KMS-11 (cell line): ENCODE results near the gene NOTUM.

ENCODE experiments used
- H2AFZ ChIP-seq: fragments of 200-600 bp; sonication (generic); 2 replicates; pipeline ENCODE4 v1.6.1; 2016; ENCODE audit warnings: antibody characterized with exemption, mixed run types, low read depth
- H3K27ac ChIP-seq: fragments of 200-600 bp; sonication (generic); 2 replicates; pipeline ENCODE4 v1.6.1; 2016; ENCODE audit warnings: mild to moderate bottlenecking, mixed run types
- H3K27me3 ChIP-seq: fragments of 200-600 bp; sonication (generic); 2 replicates; pipeline ENCODE4 v1.6.1; 2017; ENCODE audit warnings: mild to moderate bottlenecking, low read depth, mixed run types, moderate library complexity; ENCODE audit not compliant: insufficient read depth
- H3K36me3 ChIP-seq: fragments of 200-600 bp; sonication (generic); 2 replicates; pipeline ENCODE4 v1.6.1; 2017; ENCODE audit warnings: mild to moderate bottlenecking, mixed run types; ENCODE audit not compliant: insufficient read depth
- H3K4me1 ChIP-seq: fragments of 200-600 bp; sonication (generic); 2 replicates; pipeline ENCODE4 v1.6.1; 2016; ENCODE audit warnings: mild to moderate bottlenecking, low read depth, mixed run types; ENCODE audit not compliant: poor library complexity, severe bottlenecking
- H3K4me2 ChIP-seq: fragments of 200-600 bp; sonication (generic); 2 replicates; pipeline ENCODE4 v1.7.0; 2016; ENCODE audit warnings: mild to moderate bottlenecking, mixed run types
- H3K4me3 ChIP-seq: fragments of 200-600 bp; sonication (generic); IDR thresholded peaks from 2 replicates; pipeline ENCODE4 v1.6.1; 2017; ENCODE audit warnings: low read depth, low read length, mixed read lengths; ENCODE audit not compliant: insufficient read depth
- H3K79me2 ChIP-seq: fragments of 200-600 bp; sonication (generic); 2 replicates; pipeline ENCODE4 v1.6.1; 2016; ENCODE audit warnings: low read depth, mixed run types; ENCODE audit not compliant: insufficient read depth
- H3K9ac ChIP-seq: fragments of 200-600 bp; sonication (generic); 2 replicates; pipeline ENCODE4 v1.6.1; 2016; ENCODE audit warnings: mild to moderate bottlenecking, mixed run types
- H4K20me1 ChIP-seq: fragments of 200-600 bp; sonication (generic); 2 replicates; pipeline ENCODE4 v1.6.1; 2016; ENCODE audit warnings: mild to moderate bottlenecking, mixed run types; ENCODE audit not compliant: insufficient read depth
- CTCF ChIP-seq: fragments of 200-600 bp; sonication (generic); conservative IDR thresholded peaks from 2 replicates; pipeline ENCODE4 v1.6.1; 2017; ENCODE audit warnings: low read depth, mild to moderate bottlenecking, antibody characterized with exemption, low read length, moderate library complexity, mixed read lengths

Gene NOTUM

DNA sequence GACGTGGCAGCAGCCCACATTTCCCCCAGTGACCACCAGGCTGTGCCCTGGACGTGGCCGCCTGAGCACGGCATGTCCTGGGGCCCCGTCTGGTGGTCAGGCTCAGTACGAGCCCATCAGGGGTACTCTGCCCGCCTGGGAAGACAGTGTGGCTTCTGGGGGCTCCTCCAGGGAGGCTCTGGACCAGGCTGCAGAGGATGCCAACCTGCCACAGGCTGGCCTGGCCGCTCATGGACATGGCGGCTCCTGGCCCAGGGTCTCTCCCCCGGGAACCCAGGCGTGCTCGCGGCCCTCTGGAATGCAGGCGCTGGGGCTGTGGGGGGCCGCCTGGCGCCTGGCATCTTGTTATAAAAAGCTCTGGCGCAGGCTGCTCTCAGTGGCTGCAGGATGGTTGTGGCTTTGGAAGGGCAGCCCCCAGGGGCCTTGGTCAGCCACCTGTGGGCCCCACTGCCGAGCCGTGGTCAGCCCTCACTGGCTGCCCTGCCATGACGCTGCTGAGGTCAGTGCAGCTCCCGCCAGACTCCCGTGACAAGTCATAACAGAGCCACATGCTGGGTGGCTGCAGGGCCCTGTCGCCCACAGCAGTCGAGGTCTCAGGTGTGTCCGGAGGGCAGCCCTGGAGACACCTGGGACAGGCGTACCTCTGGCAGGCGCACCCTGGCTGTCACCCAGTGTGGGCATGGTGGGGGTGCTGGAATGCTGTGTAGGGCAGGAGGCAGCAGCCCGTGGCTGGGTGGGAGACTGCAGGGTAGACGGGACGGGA, 46.7 kb upstream of the NOTUM start:
- H2AFZ ChIP-seq, result no peak overlapping the region
- TF ChIP-seq CTCF, result no peak
- no peak overlapping the region for H3K4me2 ChIP-seq
- H3K4me3 ChIP-seq, result no peak overlapping the region
- no peaks in the 10 kb centered on the region for H3K27me3 ChIP-seq
- no peaks in the 10 kb centered on the region for H3K36me3 ChIP-seq
- no peaks in the 10 kb centered on the region for H3K4me1 ChIP-seq
- H3K27ac ChIP-seq, result no peak overlapping the region
- H3K9ac ChIP-seq, result no peak overlapping the region
- H3K79me2 ChIP-seq, result no peaks in the 10 kb centered on the region
- no peaks in the 10 kb centered on the region for H4K20me1 ChIP-seq

GRCh38 chr17:82007228-82007494, 46.2 kb upstream of the NOTUM start:
- H4K20me1 ChIP-seq, result no peaks in the 10 kb centered on the region
- no peaks in the 10 kb centered on the region for H3K79me2 ChIP-seq
- H3K27me3 ChIP-seq, result no peaks in the 10 kb centered on the region
- no peak overlapping the region for H3K27ac ChIP-seq
- H3K9ac ChIP-seq, result no peak overlapping the region
- no peak overlapping the region for H3K4me2 ChIP-seq
- no peak for TF ChIP-seq CTCF
- H3K36me3 ChIP-seq, result no peaks in the 10 kb centered on the region
- no peak overlapping the region for H3K4me3 ChIP-seq
- H3K4me1 ChIP-seq, result no peaks in the 10 kb centered on the region
- no peak overlapping the region for H2AFZ ChIP-seq

GRCh38 chr17:82006468-82007227, 45.7 kb upstream of the NOTUM start:
- no peaks in the 10 kb centered on the region for H3K27me3 ChIP-seq
- no peaks in the 10 kb centered on the region for H3K36me3 ChIP-seq
- no peak overlapping the region for H3K27ac ChIP-seq
- no peak overlapping the region for H3K4me2 ChIP-seq
- no peak overlapping the region for H2AFZ ChIP-seq
- no peak for TF ChIP-seq CTCF
- no peaks in the 10 kb centered on the region for H3K79me2 ChIP-seq
- H3K4me3 ChIP-seq, result no peak overlapping the region
- no peak overlapping the region for H3K9ac ChIP-seq
- H3K4me1 ChIP-seq, result no peaks in the 10 kb centered on the region
- no peaks in the 10 kb centered on the region for H4K20me1 ChIP-seq

GRCh38 chr17:82005701-82006348, 44.8 kb upstream of the NOTUM start:
- no peak overlapping the region for H2AFZ ChIP-seq
- no peaks in the 10 kb centered on the region for H3K27me3 ChIP-seq
- no peak for TF ChIP-seq CTCF
- no peaks in the 10 kb centered on the region for H3K79me2 ChIP-seq
- H4K20me1 ChIP-seq, result no peaks in the 10 kb centered on the region
- H3K4me2 ChIP-seq, result no peak overlapping the region
- H3K9ac ChIP-seq, result no peak overlapping the region
- H3K4me3 ChIP-seq, result no peak overlapping the region
- no peaks in the 10 kb centered on the region for H3K36me3 ChIP-seq
- no peak overlapping the region for H3K27ac ChIP-seq
- H3K4me1 ChIP-seq, result no peaks in the 10 kb centered on the region
